Right forelimb (tissue), 1 donor: ENCODE measurements around the gene MED23.
"Not testable (repeated sequence)": the region's sequence is repeated elsewhere in the genome, so short reads cannot be mapped to it uniquely, and the experiment has no call there.

Source experiments
- DNase-seq: peaks from one replicate; pipeline ENCODE4 v3.0.0-alpha.2; 2018

Gene MED23

DNA sequence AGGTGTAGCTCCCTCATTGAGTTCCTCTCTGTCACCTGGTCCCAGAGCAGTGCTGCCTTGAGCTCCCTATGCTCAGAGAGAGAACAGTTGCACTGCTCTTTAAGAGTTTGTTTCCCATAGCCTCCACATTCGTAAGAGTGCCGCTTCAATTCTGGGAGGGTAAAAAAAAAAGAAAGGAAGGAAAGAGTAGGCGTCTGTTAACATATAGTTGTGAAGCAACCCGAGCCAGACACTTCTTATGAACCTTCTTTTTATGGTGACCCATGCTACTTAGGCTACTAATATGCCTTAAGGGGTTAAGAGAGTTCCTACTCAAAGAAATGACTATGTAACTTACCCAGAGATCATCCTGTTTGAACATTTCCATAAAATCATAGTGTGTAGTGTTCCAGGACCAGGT lies 59.3 kb downstream of the MED23 start:
- DNase-seq, result no peak

DNA sequence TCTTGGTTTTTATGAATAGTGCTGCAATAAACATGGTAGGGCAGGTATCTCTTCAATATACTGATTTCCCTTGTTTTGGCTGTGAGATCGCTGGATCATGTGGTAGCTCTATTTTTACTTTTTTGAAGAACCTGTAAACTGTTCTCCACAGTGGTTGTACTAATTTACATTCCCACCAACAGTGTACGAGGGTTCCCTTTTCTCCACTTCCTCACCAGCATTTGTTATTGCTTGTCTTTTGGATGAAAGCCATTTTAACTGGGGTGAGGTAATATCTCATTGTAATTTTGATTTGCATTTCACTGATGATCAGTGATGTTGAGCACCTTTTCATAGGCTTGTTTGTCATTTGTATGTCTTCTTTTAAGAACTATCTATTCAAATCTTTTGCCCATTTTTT lies 63.0 kb downstream of the MED23 start:
- no peak for DNase-seq

DNA sequence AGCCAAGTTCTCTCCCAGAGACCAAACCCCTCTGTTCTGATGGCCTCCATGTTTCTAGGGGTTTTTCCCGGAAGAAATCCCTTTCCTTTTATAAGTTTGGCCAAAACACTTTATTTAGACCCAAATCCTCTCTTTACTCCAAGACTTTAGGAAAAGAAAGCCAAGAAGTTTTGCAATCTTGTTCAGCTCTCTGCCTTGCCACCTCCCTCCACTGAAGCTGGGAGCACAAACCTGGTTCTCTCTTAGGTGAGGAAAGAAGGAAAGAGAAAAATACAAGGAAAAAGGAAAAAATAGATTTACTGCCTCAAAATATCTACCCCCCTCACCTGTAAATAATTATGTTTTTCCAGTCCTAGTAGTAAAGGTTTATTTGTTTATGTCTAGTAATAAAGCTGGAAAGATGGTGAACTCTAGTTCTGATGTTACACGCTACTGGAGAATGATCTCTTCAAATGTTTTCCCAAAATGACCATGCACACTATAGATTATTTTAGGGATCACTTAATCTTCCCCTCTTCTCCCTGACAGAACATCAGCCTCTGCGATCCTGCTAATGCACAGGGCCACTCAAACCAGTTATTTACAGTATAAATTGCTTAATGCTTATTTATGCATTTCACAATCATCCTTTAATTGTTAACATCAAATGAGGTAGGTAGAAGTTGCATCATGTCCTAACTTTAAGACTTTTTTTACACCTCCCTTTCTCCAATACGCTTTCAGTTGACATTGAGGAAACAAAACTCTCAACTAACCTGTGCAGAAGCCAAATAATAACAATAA lies 65.9 kb downstream of the MED23 start:
- DNase-seq, result no peak

DNA sequence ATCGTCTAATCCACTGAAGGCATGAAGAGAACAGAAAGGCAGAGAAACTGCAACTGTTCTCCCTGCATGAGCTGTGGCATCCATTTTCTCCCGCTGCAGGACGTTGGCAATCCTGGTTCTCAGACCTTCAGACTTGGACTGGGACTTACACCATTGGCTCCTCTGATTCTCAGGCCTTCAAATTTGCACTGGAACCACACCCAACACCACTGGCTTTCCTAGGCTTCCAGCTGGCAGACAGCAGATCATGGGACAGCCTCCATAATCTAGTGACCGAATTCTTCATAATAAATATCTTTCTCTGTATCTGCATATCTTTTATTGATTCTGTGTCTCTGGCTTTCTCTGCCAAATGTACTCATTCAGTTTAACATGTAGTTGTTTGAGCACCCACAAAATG lies 69.1 kb downstream of the MED23 start:
- no peak for DNase-seq

DNA sequence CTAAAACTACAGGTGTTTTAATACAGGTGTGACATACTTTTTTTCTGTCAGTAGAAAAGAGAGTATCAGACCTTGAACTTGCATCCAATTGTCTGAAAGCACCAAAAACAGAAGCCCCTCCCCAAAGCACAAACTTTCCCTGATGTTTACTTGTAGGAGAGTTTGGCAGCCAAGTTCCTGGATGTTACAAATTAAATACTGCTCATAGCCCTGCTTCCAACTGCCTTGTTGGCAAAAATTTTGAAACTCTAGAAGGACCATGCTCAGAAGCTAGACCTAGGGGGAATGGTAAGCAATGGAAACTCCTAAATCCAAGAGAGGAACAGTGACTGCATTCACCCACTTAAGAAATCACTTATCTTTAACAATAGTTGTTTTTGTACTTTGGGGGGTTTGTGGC lies 72.0 kb downstream of the MED23 start:
- DNase-seq, result no peak

DNA sequence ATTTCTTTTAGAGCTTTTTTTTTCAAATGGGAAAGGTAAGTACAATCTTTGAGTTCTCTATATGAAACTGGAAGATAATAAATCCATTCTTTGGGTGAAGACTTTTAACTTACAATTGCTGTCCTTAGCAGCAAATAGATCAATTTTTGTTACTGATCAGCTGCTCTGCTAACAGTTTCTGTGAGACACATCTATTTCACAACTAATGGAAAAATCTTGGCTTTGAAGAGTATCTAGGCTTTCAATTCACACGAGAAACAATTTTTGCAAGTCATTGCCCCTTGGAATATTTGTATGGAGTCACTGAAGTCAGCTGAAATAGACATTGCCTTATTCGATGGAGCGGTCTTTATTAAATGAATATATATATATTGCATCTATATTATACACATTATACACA lies 75.5 kb downstream of the MED23 start:
- DNase-seq, result no peak

DNA sequence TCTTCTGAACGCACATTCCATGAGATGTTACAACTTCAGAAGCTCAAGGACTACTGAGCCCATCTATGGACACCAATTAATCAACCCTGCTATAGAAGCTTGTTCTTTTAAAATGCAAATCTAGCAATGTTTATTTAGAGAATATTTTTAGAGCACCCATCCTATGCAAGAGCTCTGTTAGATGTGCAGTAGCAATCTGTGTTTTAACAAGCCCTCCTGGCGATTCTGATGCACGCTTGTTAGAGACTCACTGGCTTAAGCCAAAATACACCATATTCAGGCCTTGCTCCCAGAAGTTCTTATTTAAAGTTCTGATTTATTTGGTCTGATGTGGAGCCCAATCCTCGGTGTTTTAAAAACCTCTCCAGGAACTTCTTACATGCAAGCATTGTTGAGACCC lies 76.1 kb downstream of the MED23 start:
- DNase-seq, result no peak

DNA sequence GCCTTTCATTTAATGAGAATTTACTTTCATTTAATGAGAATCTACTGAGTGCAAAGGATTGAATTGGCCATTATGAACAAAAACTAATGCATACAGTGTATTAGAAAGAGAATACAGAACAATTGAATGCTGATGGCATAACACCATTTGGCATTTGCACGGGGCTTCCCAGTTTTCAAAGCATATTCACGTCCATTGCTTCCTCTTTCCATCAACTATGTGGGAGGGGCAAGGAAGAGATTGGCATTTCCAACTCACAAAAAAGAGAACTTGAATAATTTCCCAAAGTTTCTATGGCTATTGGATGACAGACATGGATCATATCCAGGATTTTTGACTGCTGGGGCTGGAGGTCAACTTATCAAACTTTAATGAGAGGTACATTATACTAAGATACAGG lies 78.2 kb downstream of the MED23 start:
- no peak for DNase-seq

DNA sequence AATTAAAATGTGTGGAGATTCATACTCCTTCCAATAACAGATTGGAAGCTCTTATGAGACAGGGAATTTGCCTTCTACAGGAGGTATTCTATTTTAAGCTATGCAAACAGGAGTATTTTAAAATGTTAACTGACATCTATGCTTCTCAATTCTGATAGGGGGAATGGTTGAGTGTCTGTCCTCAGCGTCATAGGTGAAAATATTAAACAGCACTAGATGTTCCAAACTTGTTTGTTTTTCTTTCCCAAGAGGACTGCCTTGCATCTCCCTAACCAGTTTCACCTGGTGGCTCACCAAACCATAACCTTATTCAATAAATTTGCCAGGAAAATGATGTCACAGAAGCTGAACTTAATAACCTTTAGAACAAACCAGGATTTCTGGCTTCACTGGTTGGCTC lies 79.6 kb downstream of the MED23 start:
- no peak for DNase-seq

DNA sequence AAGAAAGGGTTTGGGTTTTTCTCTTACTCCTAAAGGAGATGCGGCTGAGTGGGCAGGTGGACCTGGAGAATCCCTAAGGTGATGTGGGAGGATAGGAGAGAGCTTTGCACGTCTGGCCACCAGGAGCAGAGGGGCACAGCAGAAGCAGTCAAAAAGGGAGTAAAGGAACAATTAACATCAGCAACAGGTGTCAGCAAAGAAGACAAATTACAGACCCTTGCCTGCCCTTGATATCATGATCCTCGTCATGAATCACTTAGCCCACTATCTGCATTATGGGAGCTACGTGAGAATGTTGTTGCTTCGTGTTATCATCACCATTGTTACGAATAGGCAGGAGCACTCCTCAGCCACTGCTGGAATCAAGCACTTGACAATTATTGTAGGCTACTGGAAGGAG lies 80.6 kb downstream of the MED23 start:
- DNase-seq, result no peak

DNA sequence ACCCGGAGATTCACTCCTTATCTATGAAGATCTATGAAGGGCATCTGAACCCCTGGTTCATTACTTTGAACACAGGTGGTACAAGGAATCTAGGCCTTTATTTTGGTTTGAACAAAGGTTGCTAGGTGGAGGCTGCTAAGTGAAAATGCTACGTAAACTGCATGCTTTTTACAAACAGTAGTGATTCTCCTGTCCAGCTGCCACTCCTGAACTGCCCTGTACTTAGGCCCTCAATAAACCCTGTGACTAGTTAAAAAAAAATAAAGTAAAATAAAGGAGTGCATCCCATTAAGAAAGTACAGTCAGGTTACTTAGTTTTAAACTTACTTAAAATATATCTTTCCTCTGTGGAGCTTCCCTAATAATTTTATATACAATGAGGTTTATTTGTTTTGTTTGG lies 82.7 kb downstream of the MED23 start:
- DNase-seq, result no peak

DNA sequence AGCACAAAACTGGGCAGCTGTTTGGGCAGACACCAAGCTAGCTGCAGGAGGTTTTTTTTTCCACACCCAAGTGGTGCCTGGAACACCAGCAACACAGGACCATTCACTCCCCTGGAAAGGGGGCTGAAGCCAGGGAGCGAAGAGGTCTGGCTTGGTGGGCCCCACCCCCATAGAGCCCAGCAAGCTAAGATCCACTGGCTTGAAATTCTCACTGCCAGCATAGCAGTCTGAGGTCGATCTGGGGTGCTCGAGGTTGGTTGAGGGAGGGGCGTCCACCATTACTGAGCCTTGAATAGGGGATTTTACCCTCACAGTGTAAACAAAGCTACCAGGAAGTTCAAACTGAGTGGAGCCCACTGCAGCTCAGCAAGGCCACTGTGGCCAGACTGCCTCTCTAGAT lies 89.4 kb downstream of the MED23 start:
- not testable (repeated sequence) for DNase-seq

DNA sequence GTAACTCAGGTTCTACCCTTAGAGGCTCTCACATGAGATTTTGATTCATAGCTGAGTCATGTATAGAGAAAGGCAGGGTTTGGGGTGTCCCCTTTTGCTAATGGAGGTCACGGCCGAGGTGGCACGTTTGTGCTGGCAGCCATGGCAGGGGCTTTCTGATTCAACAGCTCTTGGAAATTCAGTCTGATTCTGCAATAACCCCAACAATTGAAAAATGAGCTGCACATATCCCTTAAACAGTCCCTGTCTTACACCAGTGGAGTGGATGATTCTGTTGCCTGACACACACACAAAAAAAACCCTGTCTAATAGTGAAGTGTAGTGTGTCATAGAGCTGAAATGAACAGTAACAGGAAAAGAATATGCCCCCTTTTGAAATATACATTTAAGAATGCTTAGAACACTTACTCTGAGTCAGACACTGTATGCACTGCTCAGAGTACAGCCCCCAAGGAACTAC lies 95.4 kb downstream of the MED23 start:
- DNase-seq, result no peak

DNA sequence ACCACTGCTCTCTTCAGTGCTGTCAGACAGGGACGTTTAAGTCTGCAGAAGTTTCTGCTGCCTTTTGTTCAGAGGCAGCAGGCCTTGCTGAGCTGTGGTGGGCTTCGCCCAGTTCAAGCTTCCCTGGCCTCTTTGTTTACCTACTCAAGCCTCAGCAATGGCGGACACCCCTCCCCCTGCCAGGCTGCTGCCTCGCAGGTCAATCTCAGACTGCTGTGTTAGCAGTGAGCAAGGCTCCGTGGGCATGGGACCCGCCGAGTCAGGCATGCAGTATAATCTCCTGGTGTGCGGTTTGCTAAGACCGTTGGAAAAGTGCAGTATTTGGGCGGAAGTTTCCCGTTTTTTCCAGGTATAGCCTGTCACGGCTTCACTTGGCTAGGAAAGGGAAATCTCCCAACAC lies 96.4 kb downstream of the MED23 start:
- not testable (repeated sequence) for DNase-seq

DNA sequence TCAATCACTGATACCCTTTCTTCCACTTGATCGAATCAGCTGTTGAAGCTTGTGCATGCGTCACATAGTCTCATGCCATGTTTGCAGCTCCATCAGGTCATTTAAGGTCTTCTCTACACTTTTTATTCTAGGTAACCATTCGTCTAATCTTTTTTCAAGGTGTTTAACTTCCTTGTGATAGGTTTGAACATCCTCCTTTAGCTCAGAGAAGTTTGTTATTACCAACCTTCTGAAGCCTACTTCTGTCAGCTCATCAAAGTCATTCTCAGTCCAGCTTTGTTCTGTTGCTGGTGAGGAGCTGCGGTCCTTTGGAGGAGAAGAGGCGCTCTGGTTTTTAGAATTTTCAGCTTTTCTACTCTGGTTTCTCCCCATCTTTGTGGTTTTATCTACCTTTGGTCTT lies 97.1 kb downstream of the MED23 start:
- DNase-seq, result not testable (repeated sequence)

DNA sequence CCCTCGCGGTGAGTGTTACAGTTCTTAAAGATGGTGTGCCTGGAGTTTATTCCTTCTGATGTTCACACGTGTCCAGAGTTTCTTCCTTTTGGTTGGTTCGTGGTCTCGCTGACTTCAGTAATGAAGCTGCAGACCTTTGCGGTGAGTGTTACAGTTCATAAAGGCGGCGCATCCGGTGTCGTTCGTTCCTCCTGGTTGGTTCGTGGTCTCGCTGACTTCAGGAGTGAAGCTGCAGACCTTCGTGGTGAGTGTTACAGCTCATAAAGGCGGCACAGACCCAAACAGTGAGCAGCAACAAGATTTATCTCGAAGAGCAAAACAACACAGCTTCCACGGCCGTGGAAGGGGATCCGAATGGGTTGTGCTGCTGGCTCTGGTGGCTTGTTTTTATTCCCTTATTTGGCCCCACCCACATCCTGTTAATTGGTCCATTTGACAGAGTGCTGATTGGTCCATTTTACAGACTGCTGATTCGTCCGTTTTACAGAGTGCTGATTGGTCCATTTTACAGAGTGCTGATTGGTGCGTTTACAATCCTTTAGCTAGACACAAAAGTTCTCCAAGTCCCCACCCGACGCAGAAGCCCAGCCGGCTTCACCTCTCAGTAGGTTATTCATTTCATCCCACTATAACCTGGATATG lies 103.2 kb downstream of the MED23 start:
- DNase-seq, result no peak

DNA sequence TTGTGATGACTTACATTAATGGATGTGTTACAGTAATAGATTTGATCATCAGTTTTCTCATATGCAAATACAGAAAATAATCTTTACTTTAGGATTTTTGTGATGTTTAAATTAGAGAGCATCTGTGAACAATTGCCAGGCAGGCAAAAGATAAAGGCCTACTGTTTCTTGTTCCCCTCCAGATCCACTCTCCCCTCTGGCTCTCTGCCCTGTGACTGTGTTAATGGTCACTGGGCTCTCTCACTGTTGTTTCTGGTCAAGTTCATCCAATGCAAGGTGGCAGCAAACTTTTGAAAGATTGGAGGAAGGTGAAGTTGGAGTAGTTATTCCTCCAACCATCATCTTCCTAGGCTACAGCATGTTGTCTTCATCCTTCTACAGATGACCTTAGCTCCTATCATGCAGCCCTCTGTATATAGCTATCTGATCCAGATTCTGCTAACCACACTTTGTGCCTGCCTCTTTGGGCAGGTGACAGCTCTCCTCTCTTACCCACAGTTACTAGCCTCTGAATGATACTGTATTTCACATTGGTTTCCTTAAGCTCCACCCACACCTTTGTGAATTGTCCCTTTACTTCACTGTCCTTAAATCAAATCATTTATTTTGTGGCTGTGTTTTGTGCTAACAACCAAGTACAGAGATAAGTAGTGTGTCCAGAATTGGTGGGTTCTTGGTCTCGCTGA lies 103.9 kb downstream of the MED23 start:
- DNase-seq, result no peak
